ENCODE results near the gene TLE4. TPM values are rescaled to one million over a fixed set of nuclear protein-coding genes. Genes with fewer than 3 reads are reported as not detected.
"Not testable (repeated sequence)": the region's sequence is repeated elsewhere in the genome, so short reads cannot be mapped to it uniquely, and the experiment has no call there.

Gene TLE4
- total RNA-seq, 1 experiment from 2014 or later, result 17.9 TPM

DNA sequence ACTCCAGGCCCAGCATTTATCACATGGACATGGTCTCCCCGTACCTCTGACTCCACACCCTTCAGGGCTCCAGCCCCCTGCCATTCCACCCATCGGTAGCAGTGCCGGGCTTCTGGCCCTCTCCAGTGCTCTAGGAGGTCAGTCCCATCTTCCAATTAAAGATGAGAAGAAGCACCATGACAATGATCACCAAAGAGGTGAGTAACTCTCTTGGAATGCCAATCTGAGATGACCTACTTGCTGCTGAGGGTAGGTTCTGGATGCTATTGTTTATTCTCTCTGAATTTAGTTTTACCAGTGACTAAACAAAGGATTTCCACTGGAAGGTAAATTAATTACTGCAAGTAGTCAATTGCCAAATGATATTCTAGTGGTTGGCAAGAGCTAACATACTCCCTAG is 80.8 kb downstream of the TLE4 start:
- no peaks in the 10 kb centered on the region for H4K20me1 ChIP-seq (ENCODE audit: low read length)
- peak; percentile 41 for DNase-seq
- H3F3A ChIP-seq (ENCODE audit: low read length, unreplicated experiment), result no peaks in the 10 kb centered on the region
- BruUV-seq (replicated peaks), result no TSS peak
- no peaks in the 10 kb centered on the region for H3K36me3 ChIP-seq (ENCODE audit: low read depth, low read length)
- no peak overlapping the region for H3K4me3 ChIP-seq (ENCODE audit: low read length)
- no peaks in the 10 kb centered on the region for H3K9me2 ChIP-seq (replicated peaks; ENCODE audit: low read length)
- H3K9me3 ChIP-seq (ENCODE audit: low read length), result no peaks in the 10 kb centered on the region
- H3K79me2 ChIP-seq (ENCODE audit: low read length), result no peaks in the 10 kb centered on the region
- no peak overlapping the region for H3K4me2 ChIP-seq (ENCODE audit: low read length)
- no peak overlapping the region for H3K9ac ChIP-seq (ENCODE audit: low read length)
- peak; percentile 61 for ATAC-seq
- ChIA-PET POLR2A (ENCODE audit: unreplicated experiment) (no interaction called here), CTCF (no interaction called here)
- H2AFZ ChIP-seq (ENCODE audit: low read length), result no peak overlapping the region
- intact Hi-C loops (cut with micrococcal nuclease), result no loop called here
- H3K27ac ChIP-seq (ENCODE audit: low read length), result no peak overlapping the region
- TF ChIP-seq EZH2phosphoT487 (IDR thresholded peaks at IDR 0.05; ENCODE audit: borderline replicate concordance, low read length) (no peak), EZH2 (IDR thresholded peaks at IDR 0.05; ENCODE audit: low read length, unreplicated experiment) (no peak), CTCF (conservative IDR thresholded peaks at IDR 0.05; ENCODE audit: low read depth, low read length) (no peak)
- H3K27me3 ChIP-seq (ENCODE audit: low read length), result no peaks in the 10 kb centered on the region
- H3K4me1 ChIP-seq (ENCODE audit: insufficient read depth, low read length), result peaks cover 4% of the 10 kb centered on the region

GRCh38 chr9:79654591-79655382 is 83.0 kb downstream of the TLE4 start:
- H3K4me2 ChIP-seq (ENCODE audit: low read length); intact Hi-C loops (cut with micrococcal nuclease); H3K79me2 ChIP-seq (ENCODE audit: low read length); H3K27ac ChIP-seq (ENCODE audit: low read length); BruUV-seq (replicated peaks); H3K4me3 ChIP-seq (ENCODE audit: low read length); H3F3A ChIP-seq (ENCODE audit: low read length, unreplicated experiment); H3K4me1 ChIP-seq (ENCODE audit: insufficient read depth, low read length); H3K9me2 ChIP-seq (replicated peaks; ENCODE audit: low read length); H3K9me3 ChIP-seq (ENCODE audit: low read length); H4K20me1 ChIP-seq (ENCODE audit: low read length); H3K36me3 ChIP-seq (ENCODE audit: low read depth, low read length); H3K27me3 ChIP-seq (ENCODE audit: low read length); H3K9ac ChIP-seq (ENCODE audit: low read length); POLR2A ChIA-PET (ENCODE audit: unreplicated experiment); H2AFZ ChIP-seq (ENCODE audit: low read length); CTCF ChIA-PET: not testable (repeated sequence)
- ATAC-seq (peak; percentile 53), DNase-seq (peak; percentile 17)

DNA sequence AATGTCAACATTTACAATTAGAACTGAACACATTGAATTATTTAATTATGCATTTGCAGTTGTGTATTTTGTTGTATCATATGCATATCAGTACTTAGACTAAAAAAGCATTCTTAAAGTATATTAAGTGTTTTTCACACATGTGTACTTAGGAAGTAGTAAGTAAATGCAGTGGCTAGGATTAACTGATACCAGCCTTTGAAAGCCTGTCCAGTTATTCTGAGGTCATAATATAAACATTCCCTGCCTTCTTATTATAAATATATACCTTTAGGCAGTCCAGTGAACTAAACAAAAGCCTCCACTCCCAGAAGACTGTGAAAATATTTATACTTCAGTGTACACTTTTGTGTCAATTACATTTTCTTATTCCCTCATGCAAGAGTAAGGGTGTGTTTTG is 83.8 kb downstream of the TLE4 start:
- ChIA-PET CTCF (no interaction called here), POLR2A (ENCODE audit: unreplicated experiment) (no interaction called here)
- no TSS peak for BruUV-seq (replicated peaks)
- no peak overlapping the region for H3K4me2 ChIP-seq (ENCODE audit: low read length)
- TF ChIP-seq CTCF (conservative IDR thresholded peaks at IDR 0.05; ENCODE audit: low read depth, low read length), result no peak
- no peak overlapping the region for H3K9ac ChIP-seq (ENCODE audit: low read length)
- DNase-seq, result no peak
- no peaks in the 10 kb centered on the region for H3F3A ChIP-seq (ENCODE audit: low read length, unreplicated experiment)
- H3K4me3 ChIP-seq (ENCODE audit: low read length), result no peak overlapping the region
- peak; percentile 49; the same call in 1 of the 2 replicates for ATAC-seq
- no peaks in the 10 kb centered on the region for H3K9me3 ChIP-seq (ENCODE audit: low read length)
- H3K9me2 ChIP-seq (replicated peaks; ENCODE audit: low read length), result no peaks in the 10 kb centered on the region
- intact Hi-C loops (cut with micrococcal nuclease), result no loop called here
- no peaks in the 10 kb centered on the region for H3K27me3 ChIP-seq (ENCODE audit: low read length)
- no peaks in the 10 kb centered on the region for H3K79me2 ChIP-seq (ENCODE audit: low read length)
- H4K20me1 ChIP-seq (ENCODE audit: low read length), result no peaks in the 10 kb centered on the region
- H3K27ac ChIP-seq (ENCODE audit: low read length), result no peak overlapping the region
- no peak overlapping the region for H2AFZ ChIP-seq (ENCODE audit: low read length)
- H3K36me3 ChIP-seq (ENCODE audit: low read depth, low read length), result no peaks in the 10 kb centered on the region
- H3K4me1 ChIP-seq (ENCODE audit: insufficient read depth, low read length), result peaks cover 4% of the 10 kb centered on the region

Data from PC-3 (cell line).